CD4-positive, alpha-beta memory T cell (primary cell): ENCODE measurements around the gene EXOC1L. TPM values are rescaled to one million over a fixed set of nuclear protein-coding genes. Genes with fewer than 3 reads are reported as not detected.

Experiments
- polyA plus RNA-seq, 2 donors: library from polyadenylated mRNA; unstranded; fragments of 300-500 nt; fragmentation: Illumina TruSeq; gene quantifications; one replicate each; pipeline ENCODE4 v1.2.3, GENCODE V29; 2021
- total RNA-seq, 2 experiments: library from RNA; stranded (reverse); gene quantifications; one replicate each; pipeline ENCODE4 v1.2.3, GENCODE V29; 2021

The EXOC1L gene
- total and polyA plus RNA-seq, 4 experiments from 2014 or later, result not detected

Other genes starting within 250 kb of the EXOC1L start
- not detected for gene PDCL2, start 227.5 kb upstream of the EXOC1L start, total RNA-seq
- not detected for gene PDCL2, start 227.5 kb upstream of the EXOC1L start, polyA plus RNA-seq
- not detected for gene NMU, start 183.5 kb upstream of the EXOC1L start, total RNA-seq
- 1 to 10 TPM in 1 of 2 donors, under 1 TPM in 1; 0.49 to 6.7 TPM for gene NMU, start 183.5 kb upstream of the EXOC1L start, polyA plus RNA-seq
- gene EXOC1, start 33.9 kb downstream of the EXOC1L start, total RNA-seq, result 10 to 100 TPM; 41.9 to 50.7 TPM
- gene EXOC1, start 33.9 kb downstream of the EXOC1L start, polyA plus RNA-seq, result 10 to 100 TPM in 1 of 2 donors, 1 to 10 TPM in 1; 9.4 to 20.9 TPM
- gene CEP135, start 129.2 kb downstream of the EXOC1L start, total RNA-seq, result 10 to 100 TPM; 32.5 to 35.9 TPM
- gene CEP135, start 129.2 kb downstream of the EXOC1L start, polyA plus RNA-seq, result 10 to 100 TPM in 1 of 2 donors, 1 to 10 TPM in 1; 8.6 to 13.0 TPM